GM18861 (cell line): ENCODE results near the gene TCF4.

Experiments used
- ATAC-seq: cut with Tn5 transposase; IDR thresholded peaks from one replicate; pipeline ENCODE4 v1.9.1; 2021; ENCODE audit not compliant: unreplicated experiment

The TCF4 gene

GRCh38 chr18:55272510-55273243, 315.3 kb downstream of the TCF4 start:
- ATAC-seq = no peak

GRCh38 chr18:55269622-55270021, 318.4 kb downstream of the TCF4 start:
- no peak for ATAC-seq

GRCh38 chr18:55268628-55269275, 319.2 kb downstream of the TCF4 start:
- peak; percentile 44 for ATAC-seq

- ATAC-seq = peak; percentile 71
Observed at GRCh38 chr18:55268151-55268601, 319.8 kb downstream of the TCF4 start.

GRCh38 chr18:55266981-55267380, 321.0 kb downstream of the TCF4 start:
- ATAC-seq = no peak

GRCh38 chr18:55265984-55266383, 322.0 kb downstream of the TCF4 start:
- ATAC-seq = peak; percentile 33

- no peak for ATAC-seq
Observed at GRCh38 chr18:55265130-55265675, 322.8 kb downstream of the TCF4 start.

GRCh38 chr18:55264108-55264507, 323.9 kb downstream of the TCF4 start:
- ATAC-seq = no peak

- no peak for ATAC-seq
Observed at GRCh38 chr18:55262021-55262560, 325.9 kb downstream of the TCF4 start.

GRCh38 chr18:55261253-55261652, 326.7 kb downstream of the TCF4 start:
- no peak for ATAC-seq

GRCh38 chr18:55258088-55258487, 329.9 kb downstream of the TCF4 start:
- no peak for ATAC-seq

GRCh38 chr18:55256929-55257289, 331.1 kb downstream of the TCF4 start:
- no peak for ATAC-seq

GRCh38 chr18:55256226-55256928, 331.6 kb downstream of the TCF4 start:
- ATAC-seq = no peak

- no peak for ATAC-seq
Observed at GRCh38 chr18:55253814-55254213, 334.2 kb downstream of the TCF4 start.

GRCh38 chr18:55252901-55253300, 335.1 kb downstream of the TCF4 start:
- ATAC-seq = peak; percentile 33

GRCh38 chr18:55252053-55252675, 335.8 kb downstream of the TCF4 start:
- ATAC-seq = no peak

GRCh38 chr18:55251254-55251971, 336.6 kb downstream of the TCF4 start:
- ATAC-seq = no peak

GRCh38 chr18:55250768-55251173, 337.2 kb downstream of the TCF4 start:
- ATAC-seq = peak; percentile 30

GRCh38 chr18:55249550-55249949, 338.4 kb downstream of the TCF4 start:
- ATAC-seq = peak; percentile 33

GRCh38 chr18:55248495-55248894, 339.5 kb downstream of the TCF4 start:
- ATAC-seq = no peak
